Adrenal gland (tissue), 19 donors: ENCODE measurements around the gene HCAR3. TPM values are rescaled to one million over a fixed set of nuclear protein-coding genes. Genes with fewer than 3 reads are reported as not detected.
"Not testable (repeated sequence)": the region's sequence is repeated elsewhere in the genome, so short reads cannot be mapped to it uniquely, and the experiment has no call there.

Source experiments
- DNase-seq, 7 donors: peaks; one replicate each; pipeline ENCODE4 v3.0.0-alpha.2; 2019 to 2020
- H3K27ac ChIP-seq, 5 donors: fragments of 200-600 bp; sonication (generic) in 4 of 5; 1 replicate in 3 of 5; 2 replicates in 2 of 5; pipeline versions ENCODE4 v1.5.1 to v1.8.0; 2016 to 2020; ENCODE audit warnings: mild to moderate bottlenecking in 1 of 5
- H3K27me3 ChIP-seq: fragments of 200-600 bp; 2 replicates; pipeline ENCODE4 v1.8.0; 2021
- H3K36me3 ChIP-seq, 2 donors: fragments of 200-600 bp; replicated peaks in 1 of 2; 1 replicate in 1 of 2; 2 replicates in 1 of 2; pipeline versions ENCODE4 v1.5.1 to v1.8.0; 2018 to 2022
- H3K4me1 ChIP-seq, 2 donors: fragments of 200-600 bp; replicated peaks in 1 of 2; 1 replicate in 1 of 2; 2 replicates in 1 of 2; pipeline versions ENCODE4 v1.5.1 to v1.8.0; 2018 to 2021
- H3K4me3 ChIP-seq, 4 donors: fragments of 200-600 bp; sonication (generic) in 3 of 4; one replicate each; pipeline ENCODE4 v1.5.1; 2016 to 2018
- H3K9me3 ChIP-seq, 3 donors: fragments of 200-600 bp; sonication (generic) in 1 of 3; replicated peaks in 1 of 3; 1 replicate in 2 of 3; 2 replicates in 1 of 3; pipeline versions ENCODE4 v1.5.1 to v1.8.0; 2016 to 2021
- CTCF ChIP-seq, 6 experiments: fragments of 450-650 bp in 4 of 6; fragments of 200-600 bp in 2 of 6; sonication (generic) in 1 of 6; IDR thresholded peaks; 1 replicate in 5 of 6; 2 replicates in 1 of 6; pipeline versions ENCODE4 v1.5.1 to v1.8.0; 2016 to 2021; ENCODE audit warnings: antibody characterized with exemption in 6 of 6, mild to moderate bottlenecking in 2 of 6, moderate library complexity in 1 of 6
- POLR2A ChIP-seq, 2 donors: fragments of 450-650 bp; IDR thresholded peaks; one replicate each; pipeline ENCODE4 v1.6.1; 2017; ENCODE audit warnings: antibody characterized with exemption in 2 of 2, mild to moderate bottlenecking in 2 of 2, moderate library complexity in 1 of 2
- WGBS, 4 donors: extraction: QIAGEN DNeasy Blood & Tissue Kit in 2 of 4; methylation state at CpG; one replicate each; pipeline versions ENCODE4 v1.1.5 to v1.1.7; 2013 to 2017; 5-methylcytosine and 5-hydroxymethylcytosine counted together
- intact Hi-C, 2 donors: fragments of 100-400 bp; cut with DNase I; formaldehyde crosslinking; loops; one replicate each; pipeline versions ENCODE4 v1.14.1 to v1.15.0; 2022 to 2023
- long read RNA-seq, 10 donors: library from polyadenylated mRNA in 3 of 10; unstranded in 2 of 10; stranded (forward) in 1 of 10; transcript quantifications; one replicate each; pipeline ENCODE4 v2.0.0 and lab custom pipeline, GENCODE V29; 2021 to 2026
- polyA plus RNA-seq, 3 donors: library from polyadenylated mRNA; stranded (reverse); fragments of 200-250 nt in 2 of 3; fragments of 350-450 nt in 1 of 3; fragmentation: Illumina TruSeq in 1 of 3; extraction: RNeasy Lipid Tissue Mini Kit (QIAGEN cat#74804) in 1 of 3; gene quantifications; one replicate each; pipeline ENCODE4 v1.2.3, GENCODE V29; 2013 to 2014
- total RNA-seq, 9 donors: library from RNA; depleted of rRNA in 4 of 9; stranded (reverse); fragments of >200 nt in 4 of 9; fragments of 120-200 nt in 1 of 9; fragmentation: NEBNext Ultra II Directional in 1 of 9; extraction: Animal tissue kit (Norgen Biotek cat#: 25700) in 1 of 9; gene quantifications; one replicate each; pipeline versions ENCODE4 v1.1.0 to v1.2.4, GENCODE V29; 2013 to 2023
- donor health status: healthy with polysubstance abuse.
- donor health status: Bipolar disorder and iron deficiency.
- donor health status: DM: yes; HTN: yes; CAD: no.
- donor health status: DM: no; HTN: no; CAD: no.
- donor health status: DM: no; HTN: no; CAD: no.
- donor health status: DM: yes; HTN: yes; CAD: no.

Gene HCAR3
- total RNA-seq: under 1 TPM in 3 of 9 donors, not detected in 6; 0.11 to 0.26 (median 0.14) TPM
- polyA plus RNA-seq: under 1 TPM in 1 of 3 donors, not detected in 2; 0.47 TPM
- long read RNA-seq, donor 1: 0 reads
- long read RNA-seq, donor 2: 0 reads
- long read RNA-seq, donor 3: 0 reads
- long read RNA-seq, donor 4: 0 reads
- long read RNA-seq, donor 5: 0 reads
- long read RNA-seq, donor 6: 0 reads
- long read RNA-seq, donor 7: 0 reads
- long read RNA-seq, donor 8: 0 reads
- long read RNA-seq, donor 9: 0 reads
- long read RNA-seq, donor 10: 0 reads

GRCh38 chr12:122716658-122717057 lies at the start of gene HCAR3:
Gene HCAR3, minus strand, starts transcription at chr12:122716811. Its CDS starts 74 bp downstream, at chr12:122716737.
- DNase-seq, intact Hi-C loops, H3K9me3 ChIP-seq, H3K4me3 ChIP-seq, H3K27me3 ChIP-seq, H3K4me1 ChIP-seq, H3K36me3 ChIP-seq, H3K27ac ChIP-seq: not testable (repeated sequence)
- WGBS, 4 donors: 71 to 89% (median 79%) methylated on average over 9 to 10 of the region's 10 CpGs

GRCh38 chr12:122757568-122757967 lies 41.0 kb upstream of the HCAR3 start:
- H3K27me3 ChIP-seq: no peaks in the 10 kb centered on the region
- no peak overlapping the region for H3K27ac ChIP-seq
- intact Hi-C loops: no loop called here
- DNase-seq: no peak
- H3K9me3 ChIP-seq: no peaks in the 10 kb centered on the region
- TF ChIP-seq POLR2A (IDR thresholded peaks at IDR 0.05): no peak
- TF ChIP-seq CTCF (IDR thresholded peaks at IDR 0.05): no peak
- 81 to 93% (median 87%) methylated on average over 1 of the region's 1 CpG for WGBS, 4 donors
- no peak overlapping the region for H3K4me3 ChIP-seq
- peaks cover 0 to 77% of the 10 kb centered on the region in 2 donors for H3K36me3 ChIP-seq
- H3K4me1 ChIP-seq: peaks cover 4 to 10% of the 10 kb centered on the region in 2 donors

GRCh38 chr12:122754790-122755189 lies 38.2 kb upstream of the HCAR3 start:
- Histone ChIP-seq H3K36me3 (peaks cover 0 to 54% of the 10 kb centered on the region in 2 donors), H3K27ac (no peak overlapping the region), H3K27me3 (no peaks in the 10 kb centered on the region), H3K4me3 (no peak overlapping the region), H3K4me1 (peaks cover 9 to 10% of the 10 kb centered on the region in 2 donors), H3K9me3 (no peaks in the 10 kb centered on the region)
- DNase-seq: no peak
- TF ChIP-seq POLR2A (IDR thresholded peaks at IDR 0.05): no peak
- no peak for TF ChIP-seq CTCF (IDR thresholded peaks at IDR 0.05)
- intact Hi-C loops: loop anchor here in 1 of 2 donors (5.0 kb wide), 1 partner anchor 117 kb away; no protein-coding TSS in a partner anchor
- 88 to 97% (median 91%) methylated on average over 1 of the region's 1 CpG for WGBS, 4 donors

GRCh38 chr12:122753319-122753650 lies 36.7 kb upstream of the HCAR3 start:
- H3K4me3 ChIP-seq: peak overlapping the region; percentile 45 to 85 (median 62)
- H3K36me3 ChIP-seq: peaks cover 0 to 46% of the 10 kb centered on the region in 2 donors
- peak overlapping the region in 4 of 5 donors; percentile 72 to 94 (median 76) for H3K27ac ChIP-seq
- peaks cover 9 to 10% of the 10 kb centered on the region in 2 donors for H3K4me1 ChIP-seq
- 3 to 8% (median 6%) methylated on average over 5 of the region's 5 CpGs for WGBS, 4 donors
- TF ChIP-seq CTCF (IDR thresholded peaks at IDR 0.05): no peak
- intact Hi-C loops: loop anchor here in 1 of 2 donors (5.0 kb wide), 1 partner anchor 116 kb away; no protein-coding TSS in a partner anchor
- DNase-seq: no peak
- no peaks in the 10 kb centered on the region for H3K27me3 ChIP-seq
- H3K9me3 ChIP-seq: no peaks in the 10 kb centered on the region
